Stimulated activated CD8-positive, alpha-beta memory T cell treated with anti-CD3 and anti-CD28 coated beads, Interleukin-15, amount 100 ng/mL, for 48 hours (primary cell): ENCODE measurements around the gene PES1.
"Not testable (repeated sequence)": the region's sequence is repeated elsewhere in the genome, so short reads cannot be mapped to it uniquely, and the experiment has no call there.

Source experiments
- DNase-seq, 2 donors: peaks; one replicate each; pipeline ENCODE4 v3.0.0-alpha.2; 2020; ENCODE audit warnings: low read depth in 2 of 2

PES1 gene

GRCh38 chr22:30555282-30556210 is 36.2 kb downstream of the PES1 start:
- no peak for DNase-seq

DNA sequence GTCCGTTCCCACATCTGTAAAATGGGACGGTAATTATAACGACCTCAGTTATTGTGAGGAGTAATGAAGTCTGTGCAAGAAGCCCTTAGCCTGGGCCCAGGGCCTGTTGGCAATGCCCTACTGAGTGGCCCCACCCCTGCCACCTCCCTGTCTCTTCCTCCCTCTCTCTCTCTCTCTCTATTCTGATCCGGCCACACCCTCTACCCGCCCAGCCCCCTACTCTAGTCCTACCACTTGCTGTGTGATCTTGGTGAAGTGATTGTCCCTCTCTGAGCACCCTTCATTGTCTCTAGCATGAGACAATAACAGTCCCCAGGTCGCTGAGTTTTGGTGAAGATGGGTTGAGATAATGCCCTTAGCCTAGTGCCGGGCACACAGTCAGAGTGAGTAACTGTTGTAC is 37.7 kb downstream of the PES1 start:
- no peak for DNase-seq

DNA sequence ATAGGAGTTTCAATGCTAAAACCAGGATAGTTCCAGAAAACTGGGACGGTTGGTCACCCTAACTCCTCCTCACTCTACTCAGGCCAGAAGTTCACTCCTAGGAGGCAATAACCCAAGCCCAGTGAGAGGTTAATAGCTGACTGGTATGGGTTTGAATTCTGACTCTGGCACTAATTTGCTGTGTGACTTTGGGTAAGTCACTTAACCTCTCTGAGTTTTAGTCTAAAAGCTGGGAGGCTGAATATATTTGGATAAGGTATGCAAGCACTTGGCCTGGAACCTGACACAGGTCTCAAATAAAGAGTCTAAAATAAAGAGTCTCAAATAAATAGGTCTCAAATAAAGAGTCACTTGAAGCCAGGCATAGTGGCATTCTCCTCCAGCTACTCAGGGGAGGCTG is 39.0 kb downstream of the PES1 start:
- no peak for DNase-seq

GRCh38 chr22:30551813-30552212 is 39.9 kb downstream of the PES1 start:
- not testable (repeated sequence) for DNase-seq

GRCh38 chr22:30547188-30547587 is 44.5 kb downstream of the PES1 start:
- DNase-seq, result no peak

GRCh38 chr22:30546616-30547015 is 45.1 kb downstream of the PES1 start, which contains the start of gene SEC14L6:
Gene SEC14L6, minus strand, starts transcription at chr22:30546741. Its CDS starts 59 bp downstream, at chr22:30546682.
- no peak for DNase-seq

- no peak for DNase-seq
Measured at GRCh38 chr22:30542811-30543188, 48.9 kb downstream of the PES1 start.

DNA sequence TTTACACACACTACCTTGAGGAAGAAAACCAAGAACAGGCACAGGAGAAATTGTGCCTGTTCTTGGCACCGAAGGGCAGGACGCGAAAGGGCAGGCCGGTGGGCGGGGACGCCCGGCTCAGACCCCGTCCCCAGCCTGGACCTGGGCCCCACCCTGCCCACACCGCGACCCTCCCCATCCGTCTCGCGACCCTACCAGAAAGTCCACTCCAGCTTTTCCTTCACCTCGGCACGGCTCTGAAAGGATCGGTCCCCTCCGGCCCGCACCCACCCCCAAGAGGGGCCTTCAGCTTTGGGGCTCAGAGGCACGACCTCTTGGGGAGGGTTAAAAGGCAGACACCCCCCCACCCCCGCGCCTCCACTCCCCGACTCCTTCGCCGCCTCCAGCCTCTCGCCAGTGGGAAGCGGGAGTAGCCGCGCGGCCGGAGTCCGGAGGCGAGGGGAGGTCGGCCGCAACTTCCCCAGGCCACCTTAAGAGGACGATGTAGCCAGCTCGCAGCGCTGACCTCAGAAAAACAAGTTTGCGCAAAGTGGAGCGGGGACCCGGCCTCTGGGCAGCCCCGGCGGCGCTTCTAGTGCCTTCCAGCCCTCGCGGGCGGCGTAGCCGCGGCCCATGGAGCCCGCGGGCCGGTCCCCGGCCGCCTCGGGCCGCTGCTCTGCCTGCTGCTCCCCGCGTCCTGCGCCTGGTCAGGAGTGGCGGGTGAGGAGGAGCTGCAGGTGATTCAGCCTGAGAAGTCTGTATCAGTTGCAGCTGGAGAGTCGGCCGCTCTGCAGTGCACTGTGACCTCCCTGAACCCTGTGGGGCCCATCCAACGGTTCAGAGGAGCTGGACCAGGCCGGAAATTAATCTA is 49.5 kb downstream of the PES1 start:
- no peak for DNase-seq

DNA sequence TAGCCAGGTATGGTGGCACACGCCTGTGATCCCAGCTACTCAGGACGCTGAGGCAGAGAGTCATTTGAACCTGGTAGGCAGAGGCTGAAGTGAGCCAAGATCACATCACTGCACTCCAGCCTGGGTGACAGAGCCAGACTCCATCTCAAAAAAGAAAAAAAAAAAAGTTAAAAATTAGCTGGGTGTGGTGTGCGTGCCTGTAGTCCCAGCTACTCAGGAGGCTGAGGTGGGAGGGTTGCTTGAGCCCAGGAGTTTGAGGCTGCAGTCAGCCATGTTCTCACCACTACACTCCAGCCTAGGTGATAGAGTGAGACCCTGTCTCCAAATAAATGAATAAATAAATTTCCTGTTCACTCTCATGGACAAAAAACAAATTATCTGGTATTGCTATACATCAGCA is 50.2 kb downstream of the PES1 start:
- not testable (repeated sequence) for DNase-seq

DNA sequence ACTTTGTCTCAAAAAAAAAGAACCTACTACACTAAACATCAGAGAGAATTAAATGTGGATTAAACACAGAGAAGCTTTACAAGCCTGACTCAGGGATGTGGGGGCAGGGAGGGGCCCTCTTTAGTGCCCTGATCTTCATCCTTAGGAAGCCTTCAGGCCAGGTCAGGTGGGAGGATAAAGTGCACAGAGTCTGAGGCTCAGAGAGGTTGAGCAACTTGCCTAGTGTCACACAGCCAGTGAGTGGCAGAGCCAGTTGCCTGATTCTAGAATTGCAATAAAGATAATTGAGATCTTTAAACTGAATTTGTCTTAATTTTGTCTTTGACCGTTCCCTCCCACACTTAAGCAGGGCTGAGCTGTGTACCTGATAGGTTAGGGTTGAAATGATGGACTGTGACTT is 52.3 kb downstream of the PES1 start:
- no peak for DNase-seq

DNA sequence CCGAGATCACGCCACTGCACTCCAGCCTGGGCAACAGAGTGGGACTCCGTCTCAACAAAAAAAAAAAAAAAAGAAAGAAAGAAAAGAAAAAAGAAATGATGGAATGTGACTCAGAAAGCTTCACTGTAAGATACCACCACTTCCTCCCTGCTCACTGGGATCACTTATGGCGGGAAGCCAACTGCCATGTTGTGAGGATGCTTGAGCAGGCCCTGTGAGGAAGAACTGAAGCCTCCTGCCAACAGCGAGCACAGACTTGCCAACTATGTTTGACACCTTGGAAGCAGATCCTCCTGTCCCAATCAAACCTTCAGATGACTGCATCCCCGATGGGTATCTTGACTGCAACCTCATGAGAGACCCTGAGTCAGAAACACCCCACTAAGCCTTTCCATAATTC is 53.4 kb downstream of the PES1 start:
- DNase-seq, result no peak

- DNase-seq, result no peak
Measured at GRCh38 chr22:30537083-30537731, 54.5 kb downstream of the PES1 start.

DNA sequence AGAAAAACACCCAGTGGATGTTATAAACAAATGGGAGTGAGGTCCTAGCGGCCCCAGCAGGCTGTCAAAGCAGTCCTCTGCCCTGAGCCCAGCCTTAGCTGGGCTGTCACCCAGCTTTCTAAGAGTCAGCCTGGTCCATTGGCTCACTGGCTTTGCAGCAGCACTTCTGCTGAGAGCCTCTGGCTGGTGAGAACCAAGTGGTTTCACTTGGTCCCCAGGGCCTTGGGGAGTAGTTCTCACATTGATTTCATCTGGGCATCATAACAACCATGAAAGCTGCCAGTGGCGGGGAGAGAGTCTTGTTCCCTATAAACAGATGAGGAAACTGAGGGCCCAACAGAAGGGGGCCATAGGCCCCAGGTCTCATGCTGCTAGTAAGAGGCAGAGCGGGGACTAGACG is 56.5 kb downstream of the PES1 start:
- no peak for DNase-seq

GRCh38 chr22:30531651-30532608 is 59.8 kb downstream of the PES1 start:
- DNase-seq, result no peak

GRCh38 chr22:30526656-30527055 is 65.1 kb downstream of the PES1 start:
- DNase-seq, result no peak
